Measurements from ENCODE around the gene PIR. TPM values are rescaled to one million over a fixed set of nuclear protein-coding genes. Genes with fewer than 3 reads are reported as not detected.

The PIR gene
- total and polyA plus RNA-seq, 2 of the 8 experiments (the other 6 are each of a cell fraction or from before 2014, with no cell fraction given): 6.4 to 10.3 TPM

GRCh38 chrX:15501506-15501905, 8.4 kb upstream of the PIR start:
- Histone ChIP-seq H2BK12ac (ENCODE audit: low read depth, low read length) (no peak overlapping the region), H3K23ac (ENCODE audit: insufficient read length) (no peak overlapping the region), H3K4me2 (ENCODE audit: insufficient read depth in 1 of 2, low read depth in 2 of 2, low read length in 2 of 2) (no peak overlapping the region), H3K27ac (ENCODE audit: low read depth, low read length) (no peak overlapping the region), H2AFZ (ENCODE audit: low read length) (no peak overlapping the region), H2BK5ac (ENCODE audit: low read depth, low read length) (no peak overlapping the region), H4K20me1 (replicated peaks in 1 of 2; ENCODE audit: control insufficient read depth in 1 of 2, insufficient read depth in 2 of 2, low read length in 2 of 2) (no peaks in the 10 kb centered on the region), H3K18ac (ENCODE audit: extremely low read depth, low read length) (no peak overlapping the region), H3K79me2 (ENCODE audit: control insufficient read depth in 1 of 2, insufficient read depth in 2 of 2, low read length in 2 of 2) (no peaks in the 10 kb centered on the region), H3K36me3 (ENCODE audit: control insufficient read depth in 2 of 4, insufficient read depth in 4 of 4, low read length in 3 of 4) (no peaks in the 10 kb centered on the region), H3K4me1 (replicated peaks in 1 of 4; ENCODE audit: control insufficient read depth in 3 of 4, insufficient read depth in 4 of 4, low read length in 3 of 4) (no peaks in the 10 kb centered on the region), H2BK120ac (replicated peaks; ENCODE audit: low read depth, low read length) (no peak overlapping the region), H2AK5ac (ENCODE audit: low read depth, low read length) (no peak overlapping the region), H4K8ac (ENCODE audit: extremely low read depth, insufficient read depth, low read length) (no peak overlapping the region), H4K91ac (replicated peaks; ENCODE audit: insufficient read length, low read length) (no peak overlapping the region), H3K14ac (ENCODE audit: insufficient read length) (no peak overlapping the region), H3K9me3 (ENCODE audit: insufficient read depth in 2 of 2, low read depth in 1 of 2, low read length in 1 of 2) (no peaks in the 10 kb centered on the region), H4K5ac (ENCODE audit: insufficient read length, low read depth, low read length) (no peak overlapping the region), H3K56ac (replicated peaks; ENCODE audit: insufficient read length, low read depth, low read length) (no peak overlapping the region), H3K4ac (replicated peaks; ENCODE audit: insufficient read length, low read depth, low read length) (no peak overlapping the region), H3K9ac (replicated peaks in 1 of 4; ENCODE audit: extremely low read depth in 1 of 4, low read depth in 3 of 4, low read length in 3 of 4) (no peak overlapping the region), H3K27me3 (replicated peaks in 1 of 4; ENCODE audit: control insufficient read depth in 3 of 4, extremely low read depth in 1 of 4, insufficient read depth in 3 of 4, low read length in 3 of 4) (no peaks in the 10 kb centered on the region), H2BK15ac (ENCODE audit: low read length) (no peak overlapping the region), H3K79me1 (ENCODE audit: low read depth, low read length) (no peaks in the 10 kb centered on the region), H3K23me2 (ENCODE audit: low read depth, low read length) (no peaks in the 10 kb centered on the region), H2BK20ac (ENCODE audit: low read length) (no peak overlapping the region), H3K4me3 (ENCODE audit: extremely low read depth in 1 of 4, insufficient read depth in 2 of 4, low read depth in 3 of 4, low read length in 4 of 4) (no peak overlapping the region)
- TF ChIP-seq BCL11A (IDR thresholded peaks at IDR 0.05; ENCODE audit: low read depth in 2 of 2, low read length in 2 of 2) (no peak), HDAC2 (IDR thresholded peaks at IDR 0.05; ENCODE audit: borderline replicate concordance in 1 of 2, low read depth in 2 of 2, low read length in 2 of 2) (no peak), CREB1 (IDR thresholded peaks at IDR 0.05) (no peak)
- ChIA-PET CTCF (ENCODE audit: partially characterized antibody) (interaction anchor here (0.6 to 2.1 kb wide), 7 partner anchors 17 to 147 kb away, joined by 3 to 6 read pairs (median 3); no protein-coding TSS in a partner anchor), POLR2A (ENCODE audit: partially characterized antibody) (interaction anchor here (1.1 kb wide), 1 partner anchor 8 kb away, joined by 5 read pairs; the partner anchor contains the start of gene PIR)
- WGBS, 2 experiments (ENCODE audit: extremely low coverage in 1 of 2, insufficient coverage in 1 of 2, insufficient read length in 1 of 2, insufficient replicate concordance in 2 of 2, low coverage in 1 of 2, low lambda C conversion rate in 2 of 2, missing lambda C conversion rate in 1 of 2): 89% methylated on average over 9 of the region's 9 CpGs; no CpG with 5 or more reads in 1 of the 2 experiments
- FAIRE-seq: no peak
- no peak for DNase-seq (ENCODE audit: low read depth in 1 of 2, low spot score in 2 of 2)

Data from H1 (cell line).